Bronchial epithelial cell (primary cell): ENCODE results near the gene ENKUR. TPM values are rescaled to one million over a fixed set of nuclear protein-coding genes. Genes with fewer than 3 reads are reported as not detected.
A peak's percentile ranks its signal among the peaks of the same experiment; 100 is the strongest.

Experiments
- DNase-seq: peaks from one replicate; pipeline ENCODE4 v3.0.0-alpha.2; 2010; ENCODE audit warnings: low read depth
- FAIRE-seq: peaks from 2 replicates; lab custom pipeline; 2011; peaks lifted over from hg19 to GRCh38; lab: Jason Lieb, UNC
- H3K27me3 ChIP-seq: 2 replicates; pipeline ENCODE4 v1.5.1; 2011; ENCODE audit warnings: low read length; ENCODE audit not compliant: control insufficient read depth, insufficient read depth
- H3K36me3 ChIP-seq: 2 replicates; pipeline ENCODE4 v1.5.1; 2011; ENCODE audit warnings: low read length; ENCODE audit not compliant: control insufficient read depth, insufficient read depth
- H3K4me3 ChIP-seq: 2 replicates; pipeline ENCODE4 v1.5.1; 2011; ENCODE audit warnings: mild to moderate bottlenecking, low read depth, low read length, control low read depth
- CTCF ChIP-seq: IDR thresholded peaks from 2 replicates; pipeline ENCODE4 v1.5.1; 2011; ENCODE audit warnings: mild to moderate bottlenecking, moderate library complexity, low read length, control low read depth, inconsistent platforms; ENCODE audit not compliant: insufficient read depth, severe bottlenecking
- total RNA-seq: library from RNA; depleted of rRNA; stranded (reverse); fragments of >200 nt; gene quantifications from 2 replicates; pipeline ENCODE4 v1.2.1, GENCODE V29; 2014

ENKUR gene
- 0.13 and 0.26 TPM in 2 replicates for total RNA-seq

GRCh38 chr10:25015828-25016375 lies at the start of gene ENKUR:
ENKUR (minus strand) TSS chr10:25016158; CDS start chr10:25015936, 222 bp downstream.
- DNase-seq (peak; percentile 85), FAIRE-seq (no peak)
- Histone ChIP-seq H3K36me3 (no peaks in the 10 kb centered on the region), H3K4me3 (peak within 1 kb of the TSS; percentile 88), H3K27me3 (no peaks in the 10 kb centered on the region)
- no peak for TF ChIP-seq CTCF

- no peaks in the 10 kb centered on the region for H3K27me3 ChIP-seq
- H3K4me3 ChIP-seq, result no peak overlapping the region
- DNase-seq, result no peak
- no peaks in the 10 kb centered on the region for H3K36me3 ChIP-seq
- FAIRE-seq, result no peak
- TF ChIP-seq CTCF, result no peak
Measured at GRCh38 chr10:25064401-25064800, 48.4 kb upstream of the ENKUR start.

- H3K36me3 ChIP-seq, result no peaks in the 10 kb centered on the region
- no peaks in the 10 kb centered on the region for H3K27me3 ChIP-seq
- no peak overlapping the region for H3K4me3 ChIP-seq
- no peak for FAIRE-seq
- DNase-seq, result no peak
- TF ChIP-seq CTCF, result no peak
Measured at GRCh38 chr10:25063644-25064043, 47.7 kb upstream of the ENKUR start.

GRCh38 chr10:25063157-25063556 lies 47.2 kb upstream of the ENKUR start:
- no peak for FAIRE-seq
- no peak for DNase-seq
- H3K27me3 ChIP-seq, result no peaks in the 10 kb centered on the region
- H3K4me3 ChIP-seq, result no peak overlapping the region
- H3K36me3 ChIP-seq, result no peaks in the 10 kb centered on the region
- TF ChIP-seq CTCF, result no peak

GRCh38 chr10:25061711-25062449 lies 45.9 kb upstream of the ENKUR start:
- no peak for TF ChIP-seq CTCF
- H3K27me3 ChIP-seq, result no peaks in the 10 kb centered on the region
- no peaks in the 10 kb centered on the region for H3K36me3 ChIP-seq
- FAIRE-seq, result no peak
- peak; percentile 90 for DNase-seq
- no peak overlapping the region for H3K4me3 ChIP-seq
